Tibial nerve (tissue), 4 donors: ENCODE data around the gene AGPAT3. TPM values are rescaled to one million over a fixed set of nuclear protein-coding genes. Genes with fewer than 3 reads are reported as not detected.

Source experiments
- DNase-seq, 2 donors: peaks; one replicate each; pipeline ENCODE4 v3.0.0-alpha.2; 2019; ENCODE audit warnings: low spot score in 2 of 2
- H3K27ac ChIP-seq, 4 donors: fragments of 200-600 bp; sonication (generic) in 3 of 4; one replicate each; pipeline ENCODE4 v1.5.1; 2017 to 2019; ENCODE audit warnings: mild to moderate bottlenecking in 1 of 4
- H3K27me3 ChIP-seq, 2 donors: fragments of 200-600 bp; sonication (generic) in 1 of 2; one replicate each; pipeline versions ENCODE4 v1.5.1 to v1.6.0; 2017 to 2019
- H3K36me3 ChIP-seq, 3 donors: fragments of 200-600 bp; sonication (generic); one replicate each; pipeline ENCODE4 v1.5.1; 2018 to 2019
- H3K4me1 ChIP-seq, 4 donors: fragments of 200-600 bp; sonication (generic) in 3 of 4; one replicate each; pipeline ENCODE4 v1.5.1; 2017 to 2019
- H3K4me3 ChIP-seq, 4 donors: fragments of 200-600 bp; sonication (generic) in 3 of 4; one replicate each; pipeline ENCODE4 v1.5.1; 2017 to 2019; ENCODE audit warnings: mild to moderate bottlenecking in 1 of 4, moderate library complexity in 1 of 4
- H3K9me3 ChIP-seq, 4 donors: fragments of 200-600 bp; sonication (generic) in 3 of 4; one replicate each; pipeline ENCODE4 v1.5.1; 2017 to 2019
- CTCF ChIP-seq, 5 experiments: fragments of 200-600 bp in 3 of 5; fragments of 450-650 bp in 2 of 5; sonication (generic) in 3 of 5; IDR thresholded peaks; one replicate each; pipeline ENCODE4 v1.5.1; 2016 to 2019; ENCODE audit warnings: antibody characterized with exemption in 5 of 5, mild to moderate bottlenecking in 3 of 5, moderate library complexity in 2 of 5
- EP300 ChIP-seq, 2 donors: sonication (generic); formaldehyde crosslinking; IDR thresholded peaks; one replicate each; pipeline ENCODE4 v1.6.1; 2017; ENCODE audit warnings: antibody characterized with exemption in 2 of 2, mild to moderate bottlenecking in 1 of 2
- POLR2A ChIP-seq, 2 donors: fragments of 450-650 bp; IDR thresholded peaks; one replicate each; pipeline ENCODE4 v1.6.1; 2017; ENCODE audit warnings: antibody characterized with exemption in 2 of 2, mild to moderate bottlenecking in 2 of 2, moderate library complexity in 2 of 2
- WGBS, 2 donors: methylation state at CpG; one replicate each; pipeline ENCODE4 v1.1.5; 2018; 5-methylcytosine and 5-hydroxymethylcytosine counted together
- total RNA-seq, 4 donors: library from RNA; depleted of rRNA; stranded (reverse); fragments of >200 nt; gene quantifications; one replicate each; pipeline ENCODE4 v1.1.0, GENCODE V29; 2016

The AGPAT3 gene
- total RNA-seq, 4 donors from 2014 or later = 29.9 to 45.6 (median 36.4) TPM

DNA sequence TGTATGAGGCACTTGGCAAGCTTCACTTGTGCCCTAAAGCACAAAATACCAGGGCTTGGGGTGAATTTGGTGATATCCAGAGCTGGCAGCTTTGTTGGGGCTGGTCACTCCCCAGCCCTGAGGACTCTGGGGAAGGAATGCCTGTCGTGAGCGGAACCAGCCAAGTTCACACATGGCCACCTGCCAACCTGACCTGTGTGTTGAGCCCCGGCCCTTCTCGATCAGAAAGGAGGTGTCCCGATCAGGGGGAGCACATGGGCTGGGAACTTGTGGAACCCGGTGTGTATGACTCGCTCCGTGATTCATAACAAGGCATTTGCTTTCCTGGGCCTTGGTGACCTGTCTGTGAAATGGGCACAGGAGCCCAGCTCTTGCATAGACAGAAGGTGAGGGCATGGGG lies 43.1 kb downstream of the AGPAT3 start:
- no peaks in the 10 kb centered on the region for H3K27me3 ChIP-seq
- DNase-seq = no peak
- peaks cover 0 to 26% (median 0%) of the 10 kb centered on the region in 4 donors for H3K4me1 ChIP-seq
- H3K4me3 ChIP-seq = no peak overlapping the region
- 39 to 71% methylated on average over 6 to 8 of the region's 8 CpGs for WGBS, 2 donors
- H3K36me3 ChIP-seq = peaks cover 0 to 38% (median 0%) of the 10 kb centered on the region in 3 donors
- H3K27ac ChIP-seq = no peak overlapping the region
- no peak for TF ChIP-seq EP300 (IDR thresholded peaks at IDR 0.05)
- no peak for TF ChIP-seq CTCF (IDR thresholded peaks at IDR 0.05)
- no peak for TF ChIP-seq POLR2A (IDR thresholded peaks at IDR 0.05)
- H3K9me3 ChIP-seq = peaks cover 0 to 10% (median 0%) of the 10 kb centered on the region in 4 donors

DNA sequence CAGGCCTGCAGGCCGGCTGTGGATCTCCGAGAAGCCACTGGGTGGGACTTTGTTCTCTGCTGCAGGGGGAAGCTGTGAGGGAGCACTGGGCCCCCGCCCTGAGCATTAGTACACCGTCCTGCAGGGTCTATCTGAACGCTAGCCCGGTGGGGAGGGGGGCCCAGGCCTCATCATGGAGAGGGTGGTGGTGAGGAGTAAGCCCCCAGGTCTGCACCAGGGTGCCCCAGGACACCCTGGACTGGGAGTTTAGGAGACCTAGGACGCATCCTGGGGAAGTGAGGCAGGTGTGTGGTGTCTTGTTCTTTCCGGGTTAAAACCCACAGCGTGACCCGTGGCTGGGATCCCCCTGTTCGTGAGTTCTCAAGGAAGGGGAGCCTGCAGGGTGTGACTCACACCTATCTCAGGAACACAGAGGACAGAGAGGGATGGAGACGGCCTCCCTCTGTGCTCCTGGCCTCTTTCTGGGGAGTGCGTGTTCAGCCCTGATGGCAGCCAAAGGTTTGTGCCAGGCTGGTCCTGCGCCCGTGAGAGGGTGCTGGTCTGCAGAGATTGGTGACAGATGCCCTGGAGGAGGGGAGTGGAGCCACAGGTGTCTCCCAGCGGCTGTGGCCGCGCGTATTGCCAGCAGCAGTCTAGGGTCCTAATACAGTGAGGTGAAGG lies 44.8 kb downstream of the AGPAT3 start:
- no peak overlapping the region for H3K4me3 ChIP-seq
- no peak for DNase-seq
- peaks cover 0 to 26% (median 0%) of the 10 kb centered on the region in 4 donors for H3K4me1 ChIP-seq
- peaks cover 0 to 11% (median 0%) of the 10 kb centered on the region in 4 donors for H3K9me3 ChIP-seq
- TF ChIP-seq EP300 (IDR thresholded peaks at IDR 0.05) (no peak), CTCF (IDR thresholded peaks at IDR 0.05) (no peak), POLR2A (IDR thresholded peaks at IDR 0.05) (no peak)
- H3K27me3 ChIP-seq = no peaks in the 10 kb centered on the region
- H3K27ac ChIP-seq = no peak overlapping the region
- peaks cover 0 to 37% (median 0%) of the 10 kb centered on the region in 3 donors for H3K36me3 ChIP-seq
- 85 to 88% methylated on average over 19 of the region's 19 CpGs for WGBS, 2 donors

DNA sequence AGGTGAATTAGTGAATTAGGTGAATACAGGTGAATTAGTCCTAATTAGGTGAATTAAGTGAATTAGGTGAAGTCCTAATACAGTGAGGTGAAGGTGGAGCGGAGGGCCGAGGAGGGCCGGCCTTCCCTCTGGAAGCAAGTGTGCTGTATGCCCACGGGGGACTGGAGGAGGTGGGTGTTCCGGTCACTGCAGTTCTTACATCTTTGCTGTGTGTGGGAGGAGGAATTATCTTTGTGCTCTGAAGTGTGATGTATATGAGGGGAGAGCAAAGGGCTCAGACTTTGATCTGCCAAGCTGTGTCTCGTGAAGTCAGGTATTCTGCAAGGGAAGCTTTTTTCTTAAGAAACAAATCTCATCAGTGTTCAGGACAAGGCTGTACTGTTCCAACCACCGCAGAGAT lies 45.4 kb downstream of the AGPAT3 start:
- H3K9me3 ChIP-seq = peaks cover 0 to 11% (median 0%) of the 10 kb centered on the region in 4 donors
- 50 to 54% methylated on average over 7 of the region's 7 CpGs for WGBS, 2 donors

DNA sequence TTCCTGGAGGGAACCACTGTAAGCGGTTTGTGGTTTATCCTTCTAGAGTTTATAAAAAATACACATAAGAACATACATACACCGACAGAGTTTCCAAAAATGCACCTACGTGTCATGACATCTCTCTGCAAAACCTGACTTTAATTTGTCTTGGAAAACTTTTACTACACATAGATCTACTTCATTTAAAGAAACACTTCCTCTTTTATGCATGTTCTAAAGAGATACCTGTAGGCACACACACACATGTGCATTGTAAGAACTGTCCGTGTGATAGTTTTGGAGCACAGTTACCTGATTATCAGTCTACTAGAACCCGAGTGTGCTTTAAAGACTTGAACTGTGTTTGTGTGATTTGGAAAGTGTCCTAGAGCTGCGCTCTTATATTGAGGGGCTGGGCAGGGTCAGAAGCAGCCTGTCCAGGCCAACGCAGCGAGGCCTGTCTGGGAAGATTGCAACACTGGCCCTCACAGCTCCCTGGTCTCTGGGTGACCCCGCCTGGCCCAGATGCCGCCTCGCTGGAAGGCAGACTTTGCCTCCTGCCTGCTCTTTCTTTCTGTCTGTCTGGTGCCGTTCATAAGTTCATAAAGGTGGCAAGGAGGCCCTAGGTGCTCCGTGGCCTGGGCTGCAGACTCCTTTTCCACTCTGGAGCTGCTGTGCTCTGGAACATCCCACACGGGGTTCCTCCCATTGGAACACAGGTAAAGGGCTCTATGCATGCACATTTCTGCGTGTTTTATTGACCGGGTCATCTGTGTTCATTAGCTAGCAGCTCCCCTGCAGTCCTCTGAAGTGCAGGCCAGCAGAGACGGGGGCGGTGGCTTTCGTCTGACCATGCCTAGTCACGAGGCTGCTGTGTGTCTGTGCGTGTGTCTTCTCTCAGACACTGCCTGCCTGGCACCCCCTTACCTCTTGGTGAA lies 46.3 kb downstream of the AGPAT3 start:
- WGBS, 2 donors = 68 to 73% methylated on average over 19 to 20 of the region's 21 CpGs
- TF ChIP-seq POLR2A (IDR thresholded peaks at IDR 0.05) (no peak), EP300 (IDR thresholded peaks at IDR 0.05) (no peak), CTCF (IDR thresholded peaks at IDR 0.05) (no peak)
- H3K27me3 ChIP-seq = no peaks in the 10 kb centered on the region
- no peak for DNase-seq
- H3K4me3 ChIP-seq = no peak overlapping the region
- peaks cover 0 to 30% (median 0%) of the 10 kb centered on the region in 3 donors for H3K36me3 ChIP-seq
- no peak overlapping the region for H3K27ac ChIP-seq
- H3K4me1 ChIP-seq = peaks cover 0 to 32% (median 0%) of the 10 kb centered on the region in 4 donors
- H3K9me3 ChIP-seq = peaks cover 0 to 11% (median 0%) of the 10 kb centered on the region in 4 donors

More for the DNA sequence above, 45.4 kb downstream of the AGPAT3 start:
- peaks cover 0 to 37% (median 0%) of the 10 kb centered on the region in 3 donors for H3K36me3 ChIP-seq
- DNase-seq = no peak
- TF ChIP-seq EP300 (IDR thresholded peaks at IDR 0.05) = no peak
- TF ChIP-seq POLR2A (IDR thresholded peaks at IDR 0.05) = no peak
- no peaks in the 10 kb centered on the region for H3K27me3 ChIP-seq
- peaks cover 0 to 26% (median 0%) of the 10 kb centered on the region in 4 donors for H3K4me1 ChIP-seq
- H3K27ac ChIP-seq = no peak overlapping the region
- no peak overlapping the region for H3K4me3 ChIP-seq

GRCh38 chr21:43911935-43912487 lies 47.0 kb downstream of the AGPAT3 start:
- H3K9me3 ChIP-seq = peaks cover 0 to 11% (median 0%) of the 10 kb centered on the region in 4 donors
- peaks cover 0 to 22% (median 0%) of the 10 kb centered on the region in 3 donors for H3K36me3 ChIP-seq
- TF ChIP-seq CTCF (IDR thresholded peaks at IDR 0.05) (no peak), EP300 (IDR thresholded peaks at IDR 0.05) (no peak), POLR2A (IDR thresholded peaks at IDR 0.05) (no peak)
- 91 to 94% methylated on average over 15 to 17 of the region's 17 CpGs for WGBS, 2 donors
- H3K27ac ChIP-seq = no peak overlapping the region
- H3K4me1 ChIP-seq = peaks cover 0 to 40% (median 2%) of the 10 kb centered on the region in 4 donors
- H3K4me3 ChIP-seq = no peak overlapping the region
- DNase-seq = no peak
- no peaks in the 10 kb centered on the region for H3K27me3 ChIP-seq
